Dermis microvascular lymphatic vessel endothelial cell (primary cell): Measurements from ENCODE around the gene COL16A1. TPM values are rescaled to one million over a fixed set of nuclear protein-coding genes. Genes with fewer than 3 reads are reported as not detected.

ENCODE experiments used
- DNase-seq, 2 donors: peaks; one replicate each; pipeline versions ENCODE4 v3.0.0 to v3.0.0-alpha.2; 2010; ENCODE audit warnings: low read depth in 2 of 2
- total RNA-seq: library from RNA; depleted of rRNA; stranded (reverse); fragments of >200 nt; gene quantifications from 2 replicates; pipeline ENCODE4 v1.2.1, GENCODE V29; 2014

Gene COL16A1
- total RNA-seq, 1 donor from 2014 or later, result 0.26 TPM

DNA sequence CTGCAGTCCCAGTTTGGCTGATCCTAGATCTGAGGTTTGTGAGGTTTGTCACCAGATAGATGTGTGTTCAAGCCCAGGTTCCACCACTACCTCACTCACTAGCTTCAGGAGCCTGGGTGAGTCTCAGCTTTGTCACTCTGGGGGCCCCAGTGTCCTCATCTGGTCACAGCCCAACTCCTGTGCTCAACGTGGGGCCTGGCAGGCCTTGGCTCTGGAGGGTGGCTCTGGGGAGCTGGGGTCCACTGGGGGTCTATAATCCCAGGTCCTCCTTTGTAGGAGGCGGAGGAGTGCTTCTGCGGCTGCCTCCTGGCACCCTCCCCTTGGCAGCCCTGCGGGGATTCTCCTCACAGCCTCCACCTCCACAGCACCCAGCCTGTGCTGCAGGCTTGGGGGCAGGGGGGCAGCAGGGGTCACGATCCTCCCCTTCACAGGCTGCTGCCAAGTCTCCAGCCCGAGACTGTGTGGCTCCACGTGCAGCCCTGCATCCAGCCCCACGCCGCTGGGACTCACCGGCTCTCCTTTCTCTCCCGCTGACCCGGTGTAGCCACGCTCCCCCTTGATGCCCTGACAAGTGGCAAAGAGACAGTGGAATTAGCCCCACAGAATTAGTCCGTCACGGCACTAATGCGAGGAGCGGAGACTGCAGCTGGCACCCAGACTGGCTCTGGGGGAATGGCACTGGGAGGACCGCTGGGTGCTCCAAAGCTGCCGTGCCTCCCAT lies 36.6 kb downstream of the COL16A1 start:
- no peak for DNase-seq

GRCh38 chr1:31666263-31666963 lies 37.4 kb downstream of the COL16A1 start:
- DNase-seq, result no peak

- DNase-seq, result no peak
These were observed 38.5 kb downstream of the COL16A1 start for GRCh38 chr1:31665234-31665878.

GRCh38 chr1:31664528-31664927 lies 39.3 kb downstream of the COL16A1 start:
- DNase-seq, result no peak

- peak in 1 of 2 donors; percentile 45 for DNase-seq
These were observed 40.0 kb downstream of the COL16A1 start for GRCh38 chr1:31663622-31664452.

DNA sequence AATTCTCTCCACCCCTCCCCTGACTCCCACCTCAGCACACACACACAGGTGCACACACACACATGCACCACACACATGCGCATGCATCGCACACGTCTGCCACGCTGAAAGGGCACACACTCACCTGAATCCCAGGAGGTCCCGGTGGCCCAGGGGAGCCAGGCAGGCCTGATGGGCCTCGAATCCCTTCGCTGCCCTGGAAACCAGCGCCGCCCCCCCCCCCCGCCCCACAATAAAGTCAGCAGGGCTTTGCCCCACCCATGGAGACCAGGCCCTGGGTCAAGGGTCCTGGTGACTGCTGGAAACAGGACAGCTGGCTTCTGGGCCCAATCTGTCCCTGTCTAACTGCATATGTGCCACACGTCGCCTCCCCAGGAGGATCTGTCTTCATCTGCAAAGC lies 41.4 kb downstream of the COL16A1 start:
- no peak for DNase-seq

- no peak for DNase-seq
These were observed 42.0 kb downstream of the COL16A1 start for GRCh38 chr1:31661856-31662255.

GRCh38 chr1:31660871-31661455 lies 42.9 kb downstream of the COL16A1 start:
- no peak for DNase-seq

- DNase-seq, result no peak
These were observed 43.9 kb downstream of the COL16A1 start for GRCh38 chr1:31659889-31660288.

DNA sequence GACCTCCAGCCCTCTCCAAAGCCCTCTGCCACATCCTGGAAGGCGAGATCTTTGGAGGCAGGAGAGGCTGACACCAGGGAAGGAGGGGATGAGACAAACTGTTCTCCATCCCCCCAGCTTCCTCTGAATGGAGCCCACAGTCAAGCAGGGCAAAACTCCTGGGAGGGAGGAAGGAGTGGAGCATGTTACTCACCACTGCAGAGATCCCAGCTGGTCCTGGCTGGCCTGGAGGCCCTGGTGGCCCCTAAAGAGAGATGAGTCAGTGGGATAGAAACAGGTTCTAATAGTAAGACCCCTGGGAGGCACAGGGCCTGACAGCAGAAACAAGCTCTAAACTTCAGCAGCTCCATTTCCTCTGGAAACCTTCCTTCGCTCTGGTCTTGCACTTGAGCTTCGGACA lies 45.1 kb downstream of the COL16A1 start:
- DNase-seq, result no peak

GRCh38 chr1:31657972-31658510 lies 45.8 kb downstream of the COL16A1 start:
- no peak for DNase-seq

- no peak for DNase-seq
These were observed 46.6 kb downstream of the COL16A1 start for GRCh38 chr1:31657020-31657804.

GRCh38 chr1:31655756-31656155 lies 48.1 kb downstream of the COL16A1 start:
- peak in 1 of 2 donors; percentile 45 for DNase-seq

GRCh38 chr1:31655104-31655503 lies 48.7 kb downstream of the COL16A1 start:
- DNase-seq, result no peak

DNA sequence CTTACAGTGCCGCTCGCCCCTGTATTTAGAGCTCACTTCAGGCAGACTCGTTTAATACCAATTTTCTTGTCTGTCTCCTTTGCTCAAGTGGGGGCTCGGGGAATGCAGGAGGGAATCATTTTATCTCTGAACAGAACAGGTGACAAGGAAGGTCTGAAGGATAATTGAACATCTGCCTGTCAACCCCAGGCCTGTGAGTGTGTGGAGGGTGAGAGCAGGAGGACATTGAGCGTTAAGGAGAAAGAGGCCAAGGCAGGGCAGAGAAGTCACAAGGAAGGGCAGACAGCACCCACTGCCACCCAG lies 49.4 kb downstream of the COL16A1 start:
- DNase-seq, result no peak

- no peak for DNase-seq
These were observed 49.9 kb downstream of the COL16A1 start for GRCh38 chr1:31653717-31654473.

- DNase-seq, result no peak
These were observed 50.8 kb downstream of the COL16A1 start for GRCh38 chr1:31652891-31653499.

- no peak for DNase-seq
These were observed 52.1 kb downstream of the COL16A1 start for GRCh38 chr1:31651766-31652165.

GRCh38 chr1:31651089-31651420 lies 52.8 kb downstream of the COL16A1 start:
- DNase-seq, result no peak
